Cerebellar cortex (tissue), 1 donor: ENCODE results near the gene OSGEPL1.
"Not testable (repeated sequence)": the region's sequence is repeated elsewhere in the genome, so short reads cannot be mapped to it uniquely, and the experiment has no call there.

Source experiments
- DNase-seq: peaks from one replicate; pipeline ENCODE4 v3.0.0-alpha.2; 2015; ENCODE audit warnings: low spot score

The OSGEPL1 gene

GRCh38 chr2:189762551-189763298 is at the start of gene OSGEPL1:
Gene OSGEPL1 (minus strand): TSS chr2:189762792. CDS start chr2:189761640, 1,152 bp downstream.
- DNase-seq: peak; percentile 98

- no peak for DNase-seq
Observed at GRCh38 chr2:189803431-189803830, 40.8 kb upstream of the OSGEPL1 start.

- no peak for DNase-seq
Observed at GRCh38 chr2:189802396-189802912, 39.9 kb upstream of the OSGEPL1 start.

GRCh38 chr2:189799531-189799930 is 36.9 kb upstream of the OSGEPL1 start:
- DNase-seq: no peak

- DNase-seq: no peak
Observed at GRCh38 chr2:189799030-189799331, 36.4 kb upstream of the OSGEPL1 start.

- DNase-seq: peak; percentile 72
Observed at GRCh38 chr2:189798312-189799029, 35.9 kb upstream of the OSGEPL1 start.

- peak; percentile 14 for DNase-seq
Observed at GRCh38 chr2:189797902-189798301, 35.3 kb upstream of the OSGEPL1 start.

GRCh38 chr2:189794310-189794709 is 31.7 kb upstream of the OSGEPL1 start:
- DNase-seq: no peak

- DNase-seq: no peak
Observed at GRCh38 chr2:189791338-189792042, 28.9 kb upstream of the OSGEPL1 start.

- DNase-seq: peak; percentile 96
Observed at GRCh38 chr2:189783927-189784867, 21.6 kb upstream of the OSGEPL1 start, which contains the start of the genes ORMDL1 and PMS1. Gene ORMDL1 (minus strand): TSS chr2:189784339. CDS start chr2:189782595, 1,744 bp downstream. Gene PMS1 (plus strand): TSS chr2:189784450. CDS start chr2:189791810, 7,360 bp downstream.

GRCh38 chr2:189783451-189783926 is 20.9 kb upstream of the OSGEPL1 start:
- peak; percentile 52 for DNase-seq

GRCh38 chr2:189782221-189782671 is 19.7 kb upstream of the OSGEPL1 start:
- no peak for DNase-seq

- no peak for DNase-seq
Observed at GRCh38 chr2:189772212-189772611, 9.6 kb upstream of the OSGEPL1 start.

- DNase-seq: no peak
Observed at GRCh38 chr2:189770590-189771322, 8.2 kb upstream of the OSGEPL1 start.

GRCh38 chr2:189763908-189764661 is 1.5 kb upstream of the OSGEPL1 start:
- peak; percentile 20 for DNase-seq

GRCh38 chr2:189762229-189762550 is 402 bp downstream of the OSGEPL1 start:
- DNase-seq: no peak

- DNase-seq: not testable (repeated sequence)
Observed at GRCh38 chr2:189760154-189760553, 2.4 kb downstream of the OSGEPL1 start.

GRCh38 chr2:189756311-189756952 is 6.2 kb downstream of the OSGEPL1 start:
- no peak for DNase-seq

GRCh38 chr2:189751080-189751658 is 11.4 kb downstream of the OSGEPL1 start:
- peak; percentile 38 for DNase-seq
